Measurements from ENCODE around the gene DENND5B.

GRCh38 chr12:31523306-31523705 is 67.6 kb downstream of the DENND5B start:
- TF ChIP-seq SP1 (IDR thresholded peaks at IDR 0.05) (no peak), CTCF (IDR thresholded peaks at IDR 0.05; ENCODE audit: low read depth, low read length, missing input control) (no peak), MAX (IDR thresholded peaks at IDR 0.05) (no peak), EGR1 (IDR thresholded peaks at IDR 0.05; ENCODE audit: low read depth in 2 of 2) (no peak), RAD21 (IDR thresholded peaks at IDR 0.05) (no peak), JUND (IDR thresholded peaks at IDR 0.05) (no peak), GABPA (IDR thresholded peaks at IDR 0.05 in 1 of 2, conservative IDR thresholded peaks at IDR 0.05 in 1 of 2) (no peak), TAF1 (conservative IDR thresholded peaks at IDR 0.05) (no peak), RXRA (IDR thresholded peaks at IDR 0.05) (no peak), ATF3 (IDR thresholded peaks at IDR 0.05) (no peak), FOXA1 (IDR thresholded peaks at IDR 0.05) (no peak), YY1 (IDR thresholded peaks at IDR 0.05) (no peak), HNF4G (IDR thresholded peaks at IDR 0.05) (no peak)

Measured in liver (tissue), 3 donors.